Epithelial cell of esophagus (primary cell): ENCODE data around the gene SAT2.

Source experiments
- DNase-seq: peaks from one replicate; pipeline ENCODE4 v3.0.0; 2010; ENCODE audit warnings: low read depth
- H3K4me3 ChIP-seq: 2 replicates; pipeline ENCODE4 v1.5.1; 2011; ENCODE audit warnings: mild to moderate bottlenecking, low read length, control low read depth
- CTCF ChIP-seq: IDR thresholded peaks from 2 replicates; pipeline ENCODE4 v1.5.1; 2011; ENCODE audit warnings: low read depth, mild to moderate bottlenecking, low read length, control low read depth, inconsistent platforms; ENCODE audit not compliant: insufficient read depth; ENCODE audit errors: missing control alignments

The SAT2 gene

DNA sequence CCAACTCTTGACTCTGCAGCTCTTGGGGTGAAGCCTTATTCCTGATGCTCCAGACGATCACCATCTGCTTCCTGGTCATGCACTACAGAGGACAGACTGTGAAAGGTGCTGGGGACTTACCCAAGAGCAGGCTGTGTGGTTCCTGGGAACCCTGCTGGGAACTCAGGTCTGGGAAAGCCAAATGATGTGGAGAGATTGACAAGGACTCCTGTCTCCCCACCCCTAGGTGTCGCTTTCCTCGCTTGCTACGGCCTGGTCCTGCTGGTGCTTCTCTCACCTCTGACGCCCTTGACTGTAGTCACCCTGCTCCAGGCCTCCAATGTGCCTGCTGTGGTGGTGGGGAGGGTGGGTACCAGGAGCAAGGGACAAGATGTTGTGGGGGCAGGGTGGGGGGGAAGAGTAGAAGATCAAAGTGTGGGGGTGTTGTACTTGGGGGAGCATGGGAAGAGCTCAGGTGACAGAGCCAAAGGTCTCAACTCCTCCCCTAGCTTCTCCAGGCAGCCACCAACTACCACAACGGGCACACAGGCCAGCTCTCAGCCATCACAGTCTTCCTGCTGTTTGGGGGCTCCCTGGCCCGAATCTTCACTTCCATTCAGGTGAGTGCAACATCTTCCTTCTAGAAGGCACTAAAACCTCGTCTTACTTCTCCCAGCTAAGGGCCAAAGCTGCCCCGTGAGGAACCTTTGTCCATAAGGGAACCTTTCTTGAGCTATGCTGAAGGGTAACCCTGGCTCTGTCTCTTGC, 40.8 kb downstream of the SAT2 start:
- DNase-seq, result peak; percentile 83
- peak overlapping the region; percentile 94 for H3K4me3 ChIP-seq
- peak; percentile 74 for TF ChIP-seq CTCF

GRCh38 chr17:7583253-7584109, 44.1 kb downstream of the SAT2 start, which contains the start of gene MPDU1:
Gene MPDU1 (plus strand): TSS chr17:7583852. CDS start chr17:7583863, 11 bp downstream.
- H3K4me3 ChIP-seq, result peak within 1 kb of the TSS; percentile 93
- TF ChIP-seq CTCF, result no peak
- DNase-seq, result peak; percentile 96

DNA sequence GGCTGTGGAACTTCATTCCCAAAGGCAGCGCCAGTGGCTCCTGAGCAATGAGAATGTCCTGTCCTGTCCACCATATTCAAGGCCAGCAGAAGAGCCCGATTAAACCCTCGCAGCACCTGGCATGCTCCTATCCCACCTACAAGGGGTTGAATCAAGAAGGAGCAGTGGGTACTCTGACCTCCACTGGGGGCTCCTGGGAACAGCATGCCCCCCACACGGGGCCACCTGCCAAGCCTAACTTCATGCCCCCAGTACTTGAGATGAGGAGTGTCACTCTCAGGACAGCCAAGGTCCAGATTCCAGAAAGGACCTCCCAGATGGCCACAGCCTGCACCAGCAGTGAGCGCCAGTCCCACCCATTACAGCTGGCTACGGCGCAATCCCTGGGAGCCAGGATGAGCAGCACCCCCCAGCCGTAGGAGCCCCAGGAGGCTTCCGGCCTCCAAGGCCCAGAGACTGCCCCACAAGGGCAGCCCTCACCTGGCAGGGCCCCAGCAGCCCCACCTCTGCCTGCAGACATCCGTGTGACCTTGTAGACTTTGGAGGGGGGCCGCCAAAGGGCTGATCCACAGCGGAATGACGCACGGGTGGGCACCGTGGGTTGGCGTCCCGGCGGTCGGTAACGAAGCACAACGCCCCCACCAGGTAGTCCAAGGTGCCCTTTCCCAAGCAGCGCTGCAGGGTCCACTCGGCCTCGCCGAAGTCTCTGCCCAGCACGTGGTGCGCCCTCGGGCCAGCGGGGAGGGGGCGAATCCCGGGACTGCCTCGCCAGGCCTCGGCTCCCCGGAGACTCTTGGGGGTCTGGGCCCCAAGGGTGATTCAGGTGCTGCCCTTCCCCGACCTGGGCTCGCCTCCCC, 45.0 kb downstream of the SAT2 start:
- DNase-seq, result no peak
- TF ChIP-seq CTCF, result no peak
- H3K4me3 ChIP-seq, result peak overlapping the region; percentile 93

GRCh38 chr17:7580604-7581575, 46.7 kb downstream of the SAT2 start:
- peak; percentile 60 for DNase-seq
- TF ChIP-seq CTCF, result no peak
- no peak overlapping the region for H3K4me3 ChIP-seq

DNA sequence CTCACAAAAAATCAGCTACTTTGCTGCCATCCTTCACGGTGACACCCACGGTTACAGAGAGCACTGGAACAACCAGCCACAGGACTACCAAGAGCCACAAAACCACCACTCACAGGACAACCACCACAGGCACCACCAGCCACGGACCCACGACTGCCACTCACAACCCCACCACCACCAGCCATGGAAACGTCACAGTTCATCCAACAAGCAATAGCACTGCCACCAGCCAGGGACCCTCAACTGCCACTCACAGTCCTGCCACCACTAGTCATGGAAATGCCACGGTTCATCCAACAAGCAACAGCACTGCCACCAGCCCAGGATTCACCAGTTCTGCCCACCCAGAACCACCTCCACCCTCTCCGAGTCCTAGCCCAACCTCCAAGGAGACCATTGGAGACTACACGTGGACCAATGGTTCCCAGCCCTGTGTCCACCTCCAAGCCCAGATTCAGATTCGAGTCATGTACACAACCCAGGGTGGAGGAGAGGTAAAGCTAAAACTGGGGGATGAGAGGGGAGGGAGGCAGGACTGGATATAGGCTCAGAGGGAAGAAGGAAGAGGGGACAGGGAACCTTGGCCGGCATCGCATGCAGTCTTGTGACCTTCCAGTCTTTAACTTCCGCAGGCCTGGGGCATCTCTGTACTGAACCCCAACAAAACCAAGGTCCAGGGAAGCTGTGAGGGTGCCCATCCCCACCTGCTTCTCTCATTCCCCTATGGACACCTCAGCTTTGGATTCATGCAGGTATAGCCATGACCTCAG, 47.6 kb downstream of the SAT2 start:
- H3K4me3 ChIP-seq, result peak overlapping the region; percentile 35
- no peak for DNase-seq

More for the DNA sequence above, 47.6 kb downstream of the SAT2 start:
- no peak for TF ChIP-seq CTCF
